HCT116 (cell line): ENCODE measurements around the gene USF1. TPM values are rescaled to one million over a fixed set of nuclear protein-coding genes. Genes with fewer than 3 reads are reported as not detected.

ENCODE experiments used
- ATAC-seq: fragments of 200-7000 bp; cut with Tn5 transposase; 2 replicates; pipeline ENCODE4 v1.9.1; 2020; ENCODE audit warnings: mild to moderate bottlenecking, moderate library complexity
- BruUV-seq: library from RNA; stranded (reverse); fragments of 400-500 nt; replicated peaks from 2 replicates; lab custom pipeline; 2021; lab: Mats Ljungman, UMichigan
- CTCF ChIA-PET: fragments of 300-600 bp; sonication (Branson Sonifier 250); formaldehyde crosslinking; loops from one replicate; lab custom pipeline; 2021; ENCODE audit warnings: antibody characterized with exemption; lab: Charles Lee
- POLR2A ChIA-PET: fragments of 300-600, 350-600 bp; sonication (Branson Sonifier 250); formaldehyde crosslinking; loops from one replicate; lab custom pipeline; 2021; ENCODE audit warnings: antibody characterized with exemption; lab: Charles Lee
- RAD21 ChIA-PET, 2 experiments: fragments of 300-600 bp; sonication (Branson Sonifier 250); formaldehyde crosslinking; loops; one replicate each; lab custom pipeline; 2023; ENCODE audit warnings: low total read pairs in 2 of 2; ENCODE audit not compliant: uncharacterized antibody in 2 of 2, unreplicated experiment in 2 of 2, low non-redundant PET in 1 of 2; lab: Charles Lee
- DNase-seq: peaks from one replicate; pipeline ENCODE4 v3.0.0-alpha.2; 2010; ENCODE audit warnings: low read depth, low spot score
- H2AFZ ChIP-seq: fragments of 200-600 bp; shearing (Covaris generic), sonication (generic); 2 replicates; pipeline ENCODE4 v1.6.1; 2017; ENCODE audit warnings: low read depth, mixed run types, mixed read lengths, antibody characterized with exemption, low read length; ENCODE audit not compliant: poor library complexity, severe bottlenecking
- H3K27ac ChIP-seq: 2 replicates; pipeline ENCODE4 v1.5.1; 2012; ENCODE audit warnings: low read depth, low read length
- H3K27me3 ChIP-seq: fragments of 200-600 bp; sonication (generic); 2 replicates; pipeline ENCODE4 v1.6.1; 2016; ENCODE audit warnings: mixed run types, low read length, mixed read lengths; ENCODE audit not compliant: insufficient read depth
- H3K36me3 ChIP-seq, 2 experiments: fragments of 200-500 bp in 1 of 2; fragments of 200-600 bp in 1 of 2; sonication (Bioruptor generic) in 1 of 2; sonication (generic) in 1 of 2; 2 replicates each; pipeline versions ENCODE4 v1.5.1 to v1.6.1; 2014 to 2016; ENCODE audit warnings: low read length in 2 of 2, inconsistent platforms in 1 of 2, mixed read lengths in 1 of 2, mixed run types in 1 of 2; ENCODE audit not compliant: insufficient read depth in 2 of 2, control insufficient read depth in 1 of 2
- H3K4me1 ChIP-seq, 2 experiments: fragments of 200-600 bp in 1 of 2; sonication (generic) in 1 of 2; 2 replicates each; pipeline versions ENCODE4 v1.5.1 to v1.6.1; 2012 to 2017; ENCODE audit warnings: low read length in 2 of 2, inconsistent platforms in 1 of 2, mild to moderate bottlenecking in 1 of 2, mixed read lengths in 1 of 2, mixed run types in 1 of 2, moderate library complexity in 1 of 2; ENCODE audit not compliant: insufficient read depth in 2 of 2, control insufficient read depth in 1 of 2
- H3K4me2 ChIP-seq: fragments of 200-600 bp; sonication (generic); 2 replicates; pipeline ENCODE4 v1.6.1; 2017; ENCODE audit warnings: mixed run types, low read length, mixed read lengths
- H3K4me3 ChIP-seq, 2 experiments: fragments of 200-600 bp in 1 of 2; sonication (generic) in 1 of 2; replicated peaks in 1 of 2; 2 replicates each; pipeline ENCODE4 v1.5.1; 2011 to 2016; ENCODE audit warnings: low read length in 2 of 2, control low read depth in 1 of 2, low read depth in 1 of 2, mild to moderate bottlenecking in 1 of 2, mixed read lengths in 1 of 2, mixed run types in 1 of 2
- H3K79me2 ChIP-seq: fragments of 200-600 bp; sonication (generic); 2 replicates; pipeline ENCODE4 v1.6.1; 2017; ENCODE audit warnings: mild to moderate bottlenecking, mixed run types, low read length, moderate library complexity, mixed read lengths; ENCODE audit not compliant: insufficient read depth
- H3K9ac ChIP-seq: fragments of 200-600 bp; sonication (generic); 2 replicates; pipeline ENCODE4 v1.6.1; 2016; ENCODE audit warnings: low read length, mixed read lengths
- H3K9me2 ChIP-seq: fragments of 200-600 bp; sonication (generic), shearing (Covaris generic); 2 replicates; pipeline ENCODE4 v1.6.1; 2017; ENCODE audit warnings: mixed run types, mild to moderate bottlenecking, moderate library complexity; ENCODE audit not compliant: insufficient read depth
- H3K9me3 ChIP-seq, 2 experiments: fragments of 200-500 bp in 1 of 2; fragments of 200-600 bp in 1 of 2; sonication (Bioruptor generic) in 1 of 2; sonication (generic) in 1 of 2; 2 replicates each; pipeline ENCODE4 v1.6.1; 2014 to 2017; ENCODE audit warnings: low read length in 2 of 2, mixed read lengths in 2 of 2, inconsistent platforms in 1 of 2, low read depth in 1 of 2, mild to moderate bottlenecking in 1 of 2, mixed run types in 1 of 2, moderate library complexity in 1 of 2; ENCODE audit not compliant: control insufficient read depth in 1 of 2, insufficient read depth in 1 of 2
- H4K20me1 ChIP-seq: fragments of 200-600 bp; sonication (generic), shearing (Covaris generic); 2 replicates; pipeline ENCODE4 v1.6.1; 2017; ENCODE audit warnings: mixed run types, mild to moderate bottlenecking, moderate library complexity; ENCODE audit not compliant: insufficient read depth
- CBX3 ChIP-seq: IDR thresholded peaks from 2 replicates; pipeline ENCODE4 v1.6.1; 2012; ENCODE audit warnings: low read depth
- CEBPB ChIP-seq: IDR thresholded peaks from 2 replicates; pipeline ENCODE4 v1.6.1; 2012; ENCODE audit warnings: low read depth
- ELF1 ChIP-seq: IDR thresholded peaks from 2 replicates; pipeline ENCODE4 v1.6.1; 2012; ENCODE audit warnings: low read depth, borderline replicate concordance
- EZH2 ChIP-seq: fragments of 200-600 bp; sonication (generic); IDR thresholded peaks from 2 replicates; pipeline ENCODE4 v1.6.1; 2017; ENCODE audit warnings: antibody characterized with exemption, mixed run types
- EZH2phosphoT487 ChIP-seq: fragments of 200-600 bp; IDR thresholded peaks from 2 replicates; pipeline ENCODE4 v1.6.1; 2018; ENCODE audit warnings: antibody characterized with exemption, borderline replicate concordance
- FOSL1 ChIP-seq: IDR thresholded peaks from 2 replicates; pipeline ENCODE4 v1.6.1; 2012; ENCODE audit warnings: low read depth
- JUND ChIP-seq: IDR thresholded peaks from 2 replicates; pipeline ENCODE4 v1.6.1; 2012
- MAX ChIP-seq: IDR thresholded peaks from 2 replicates; pipeline ENCODE4 v1.6.1; 2012
- POLR2A ChIP-seq: IDR thresholded peaks from 2 replicates; pipeline ENCODE4 v1.7.0; 2011; ENCODE audit warnings: borderline replicate concordance; ENCODE audit not compliant: insufficient read depth, insufficient read length; ENCODE audit errors: extremely low read depth
- REST ChIP-seq: IDR thresholded peaks from 2 replicates; pipeline ENCODE4 v1.6.1; 2012; ENCODE audit warnings: low read depth
- SIN3A ChIP-seq: IDR thresholded peaks from 2 replicates; pipeline ENCODE4 v1.6.1; 2012; ENCODE audit warnings: low read depth
- SRF ChIP-seq: IDR thresholded peaks from 2 replicates; pipeline ENCODE4 v1.6.1; 2012; ENCODE audit warnings: low read depth
- TCF7L2 ChIP-seq: IDR thresholded peaks from 2 replicates; pipeline ENCODE4 v1.7.0; 2011; ENCODE audit warnings: borderline replicate concordance, inconsistent platforms; ENCODE audit not compliant: insufficient read depth, insufficient read length; ENCODE audit errors: extremely low read depth
- YY1 ChIP-seq: IDR thresholded peaks from 2 replicates; pipeline ENCODE4 v1.6.1; 2011; ENCODE audit warnings: low read length, low read depth, moderate library complexity, mild to moderate bottlenecking; ENCODE audit not compliant: insufficient replicate concordance; ENCODE audit errors: extremely low read depth
- ZFX ChIP-seq: fragments of 450-650 bp; IDR thresholded peaks from 2 replicates; pipeline ENCODE4 v1.6.1; 2017
- intact Hi-C: fragments of 100-400 bp; cut with micrococcal nuclease; formaldehyde crosslinking; loops from 2 replicates; pipeline ENCODE4 v1.10.0; 2022
- total RNA-seq: library from RNA; stranded (reverse); gene quantifications from one replicate; pipeline ENCODE4 v1.2.1, GENCODE V29; 2021; ENCODE audit not compliant: unreplicated experiment
- TF ChIP-seq, protein P1 (sequence below): IDR thresholded peaks from 2 replicates; pipeline ENCODE4 v1.6.1; 2011; ENCODE audit warnings: mild to moderate bottlenecking, low read length, moderate library complexity; ENCODE audit not compliant: insufficient replicate concordance; ENCODE audit errors: extremely low read depth
- TF ChIP-seq, protein P2 (sequence below): IDR thresholded peaks from 2 replicates; pipeline ENCODE4 v1.6.1; 2012

Gene USF1
- total RNA-seq, 1 experiment from 2014 or later, result 48.0 TPM

DNA sequence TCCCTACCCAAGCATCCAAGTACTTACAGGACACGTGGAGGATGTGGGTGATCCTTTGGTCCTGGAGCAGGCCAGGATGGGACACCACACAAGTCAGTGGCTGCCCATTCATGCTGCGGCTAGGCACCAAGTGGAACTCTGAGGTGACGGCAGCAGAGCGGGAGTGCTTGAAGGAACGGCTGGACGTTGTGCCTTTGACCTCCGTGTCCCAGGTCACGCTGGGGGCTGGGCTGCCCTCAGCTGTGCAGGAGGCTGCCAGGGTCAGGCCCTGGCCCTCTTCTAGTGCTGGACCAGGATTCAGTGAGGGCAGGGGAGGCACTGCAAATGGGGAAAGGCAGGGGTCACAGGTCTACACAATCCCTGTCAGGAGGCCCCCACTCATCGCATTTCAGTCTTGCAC lies 31.6 kb upstream of the USF1 start (continued):
- TF ChIP-seq, protein P1, sequence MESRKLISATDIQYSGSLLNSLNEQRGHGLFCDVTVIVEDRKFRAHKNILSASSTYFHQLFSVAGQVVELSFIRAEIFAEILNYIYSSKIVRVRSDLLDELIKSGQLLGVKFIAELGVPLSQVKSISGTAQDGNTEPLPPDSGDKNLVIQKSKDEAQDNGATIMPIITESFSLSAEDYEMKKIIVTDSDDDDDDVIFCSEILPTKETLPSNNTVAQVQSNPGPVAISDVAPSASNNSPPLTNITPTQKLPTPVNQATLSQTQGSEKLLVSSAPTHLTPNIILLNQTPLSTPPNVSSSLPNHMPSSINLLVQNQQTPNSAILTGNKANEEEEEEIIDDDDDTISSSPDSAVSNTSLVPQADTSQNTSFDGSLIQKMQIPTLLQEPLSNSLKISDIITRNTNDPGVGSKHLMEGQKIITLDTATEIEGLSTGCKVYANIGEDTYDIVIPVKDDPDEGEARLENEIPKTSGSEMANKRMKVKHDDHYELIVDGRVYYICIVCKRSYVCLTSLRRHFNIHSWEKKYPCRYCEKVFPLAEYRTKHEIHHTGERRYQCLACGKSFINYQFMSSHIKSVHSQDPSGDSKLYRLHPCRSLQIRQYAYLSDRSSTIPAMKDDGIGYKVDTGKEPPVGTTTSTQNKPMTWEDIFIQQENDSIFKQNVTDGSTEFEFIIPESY, result no peak
- TF ChIP-seq, protein P2, sequence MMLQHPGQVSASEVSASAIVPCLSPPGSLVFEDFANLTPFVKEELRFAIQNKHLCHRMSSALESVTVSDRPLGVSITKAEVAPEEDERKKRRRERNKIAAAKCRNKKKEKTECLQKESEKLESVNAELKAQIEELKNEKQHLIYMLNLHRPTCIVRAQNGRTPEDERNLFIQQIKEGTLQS, result no peak
- TF ChIP-seq SRF (no peak), EZH2phosphoT487 (no peak), YY1 (no peak), CBX3 (no peak), POLR2A (no peak)

- Histone ChIP-seq H3K9ac (no peak overlapping the region), H3K27me3 (no peaks in the 10 kb centered on the region), H3K4me1 (peaks cover 3 to 48% of the 10 kb centered on the region in 2 experiments; a peak in 3 of 4 replicates), H3K4me2 (no peak overlapping the region), H3K36me3 (no peaks in the 10 kb centered on the region), H2AFZ (no peak overlapping the region), H3K9me3 (no peaks in the 10 kb centered on the region), H4K20me1 (no peaks in the 10 kb centered on the region), H3K27ac (no peak overlapping the region), H3K4me3 (no peak overlapping the region), H3K9me2 (no peaks in the 10 kb centered on the region), H3K79me2 (no peaks in the 10 kb centered on the region)
- POLR2A ChIA-PET, result no interaction called here
- CTCF ChIA-PET, result interaction anchor here (2.2 kb wide), 1 partner anchor 21 kb away, joined by 8 read pairs; no protein-coding TSS in a partner anchor
- TF ChIP-seq FOSL1 (no peak), CEBPB (no peak), ZFX (no peak), SIN3A (no peak), EZH2phosphoT487 (no peak), MAX (no peak), JUND (no peak), REST (no peak), TCF7L2 (no peak), ELF1 (no peak), EZH2 (no peak), POLR2A (no peak)
- TF ChIP-seq, protein P2, result no peak
- TF ChIP-seq, protein P1, result no peak
- ATAC-seq (peak; percentile 33), DNase-seq (no peak)
- intact Hi-C loops, result no loop called here
- no TSS peak for BruUV-seq
- RAD21 ChIA-PET, result no interaction called here
Observed at GRCh38 chr1:161076410-161076809, 30.6 kb upstream of the USF1 start.
